Inflammatory macrophage treated with lipopolysaccharide for 4 hours (primary cell): ENCODE data around the gene CHST15.

Experiments used
- DNase-seq: peaks from one replicate; pipeline ENCODE4 v3.0.0-alpha.2; 2020

Gene CHST15

GRCh38 chr10:124025152-124025551, 68.2 kb downstream of the CHST15 start:
- DNase-seq: no peak

GRCh38 chr10:124022066-124022465, 71.3 kb downstream of the CHST15 start:
- no peak for DNase-seq

- no peak for DNase-seq
Observed at GRCh38 chr10:124020981-124021815, 72.2 kb downstream of the CHST15 start.

- no peak for DNase-seq
Observed at GRCh38 chr10:124019886-124020797, 73.3 kb downstream of the CHST15 start.

GRCh38 chr10:124018886-124019525, 74.4 kb downstream of the CHST15 start:
- DNase-seq: no peak

- DNase-seq: no peak
Observed at GRCh38 chr10:124017729-124018128, 75.7 kb downstream of the CHST15 start.

GRCh38 chr10:124016804-124017375, 76.5 kb downstream of the CHST15 start:
- DNase-seq: no peak

GRCh38 chr10:124015991-124016390, 77.4 kb downstream of the CHST15 start:
- DNase-seq: no peak

- DNase-seq: no peak
Observed at GRCh38 chr10:124014416-124015154, 78.8 kb downstream of the CHST15 start.

GRCh38 chr10:124013916-124014315, 79.5 kb downstream of the CHST15 start:
- no peak for DNase-seq

- DNase-seq: no peak
Observed at GRCh38 chr10:124012991-124013390, 80.4 kb downstream of the CHST15 start.

- DNase-seq: no peak
Observed at GRCh38 chr10:124012583-124012982, 80.8 kb downstream of the CHST15 start.

- DNase-seq: no peak
Observed at GRCh38 chr10:124012066-124012465, 81.3 kb downstream of the CHST15 start.

- DNase-seq: no peak
Observed at GRCh38 chr10:124011464-124011863, 81.9 kb downstream of the CHST15 start.

- no peak for DNase-seq
Observed at GRCh38 chr10:124010563-124011131, 82.8 kb downstream of the CHST15 start.

- DNase-seq: no peak
Observed at GRCh38 chr10:124010024-124010423, 83.4 kb downstream of the CHST15 start.

GRCh38 chr10:124009231-124010015, 84.0 kb downstream of the CHST15 start:
- DNase-seq: no peak

GRCh38 chr10:124008681-124009080, 84.7 kb downstream of the CHST15 start:
- DNase-seq: no peak

- no peak for DNase-seq
Observed at GRCh38 chr10:124008187-124008586, 85.2 kb downstream of the CHST15 start.

GRCh38 chr10:124007773-124008145, 85.6 kb downstream of the CHST15 start:
- no peak for DNase-seq
